ENCODE results near the gene LASP1NB.

The LASP1NB gene

GRCh38 chr17:38889745-38890409 is 35.5 kb upstream of the LASP1NB start:
- H3K9me3 Mint-ChIP-seq = no peaks in the 10 kb centered on the region
- peaks cover 19% of the 10 kb centered on the region for H3K36me3 Mint-ChIP-seq (ENCODE audit: low read depth)
- H3K4me3 Mint-ChIP-seq = no peak overlapping the region
- DNase-seq = no peak
- no peaks in the 10 kb centered on the region; the same call in 1 of the 2 replicates for H3K27me3 Mint-ChIP-seq (ENCODE audit: insufficient read depth)
- peaks cover 32% of the 10 kb centered on the region for H3K4me1 Mint-ChIP-seq (ENCODE audit: low read depth)
- no peak for TF ChIP-seq CTCF (IDR thresholded peaks at IDR 0.05)
- peak overlapping the region; percentile 21; the same call in 1 of the 2 replicates for H3K27ac Mint-ChIP-seq

GRCh38 chr17:38890410-38890746 is 35.0 kb upstream of the LASP1NB start:
- peaks cover 19% of the 10 kb centered on the region for H3K36me3 Mint-ChIP-seq (ENCODE audit: low read depth)
- peaks cover 27% of the 10 kb centered on the region for H3K4me1 Mint-ChIP-seq (ENCODE audit: low read depth)
- H3K27ac Mint-ChIP-seq = 0 out of 2 replicates have a peak overlapping the region, but pooled peaks have one; percentile 21
- H3K27me3 Mint-ChIP-seq (ENCODE audit: insufficient read depth) = no peaks in the 10 kb centered on the region; the same call in 1 of the 2 replicates
- no peak for TF ChIP-seq CTCF (IDR thresholded peaks at IDR 0.05)
- no peaks in the 10 kb centered on the region for H3K9me3 Mint-ChIP-seq
- H3K4me3 Mint-ChIP-seq = no peak overlapping the region
- DNase-seq = no peak

- peaks cover 16% of the 10 kb centered on the region for H3K4me1 Mint-ChIP-seq (ENCODE audit: low read depth)
- H3K9me3 Mint-ChIP-seq = no peaks in the 10 kb centered on the region
- TF ChIP-seq CTCF (IDR thresholded peaks at IDR 0.05) = no peak
- DNase-seq = no peak
- peak overlapping the region; percentile 48; the same call in 1 of the 2 replicates for H3K27ac Mint-ChIP-seq
- peaks cover under 1% of the 10 kb centered on the region for H3K27me3 Mint-ChIP-seq (ENCODE audit: insufficient read depth)
- H3K36me3 Mint-ChIP-seq (ENCODE audit: low read depth) = peaks cover 14% of the 10 kb centered on the region; the same call in 1 of the 2 replicates
- no peak overlapping the region for H3K4me3 Mint-ChIP-seq
Measured at GRCh38 chr17:38891441-38891840, 34.0 kb upstream of the LASP1NB start.

GRCh38 chr17:38892083-38892482 is 33.3 kb upstream of the LASP1NB start:
- Mint-ChIP-seq H3K9me3 (no peaks in the 10 kb centered on the region), H3K4me3 (no peak overlapping the region), H3K27ac (peak overlapping the region; percentile 48; the same call in 1 of the 2 replicates), H3K36me3 (ENCODE audit: low read depth) (peaks cover 14% of the 10 kb centered on the region; the same call in 1 of the 2 replicates), H3K4me1 (ENCODE audit: low read depth) (peaks cover 10% of the 10 kb centered on the region; the same call in 1 of the 2 replicates), H3K27me3 (ENCODE audit: insufficient read depth) (peaks cover 2% of the 10 kb centered on the region)
- no peak for TF ChIP-seq CTCF (IDR thresholded peaks at IDR 0.05)
- DNase-seq = no peak

- DNase-seq = no peak
- no peak overlapping the region for H3K4me3 Mint-ChIP-seq
- no peaks in the 10 kb centered on the region for H3K9me3 Mint-ChIP-seq
- H3K27ac Mint-ChIP-seq = no peak overlapping the region
- TF ChIP-seq CTCF (IDR thresholded peaks at IDR 0.05) = no peak
- H3K36me3 Mint-ChIP-seq (ENCODE audit: low read depth) = peaks cover 14% of the 10 kb centered on the region; the same call in 1 of the 2 replicates
- peaks cover 2% of the 10 kb centered on the region for H3K27me3 Mint-ChIP-seq (ENCODE audit: insufficient read depth)
- H3K4me1 Mint-ChIP-seq (ENCODE audit: low read depth) = peaks cover 13% of the 10 kb centered on the region
Measured at GRCh38 chr17:38892620-38893019, 32.8 kb upstream of the LASP1NB start.
